Upper lobe of right lung (tissue), 1 donor: ENCODE results near the gene ZNF426. TPM values are rescaled to one million over a fixed set of nuclear protein-coding genes. Genes with fewer than 3 reads are reported as not detected.

ENCODE experiments used
- ATAC-seq: fragments of 200-7000 bp; cut with Tn5 transposase; one replicate; pipeline ENCODE4 v1.9.1; 2020; ENCODE audit warnings: mild to moderate bottlenecking, moderate library complexity
- DNase-seq: peaks from one replicate; pipeline ENCODE4 v3.0.0-alpha.2; 2020
- H3K27ac ChIP-seq: fragments of 200-600 bp; one replicate; pipeline ENCODE4 v1.8.0; 2022
- H3K27me3 ChIP-seq: fragments of 200-600 bp; one replicate; pipeline ENCODE4 v1.8.0; 2022; ENCODE audit warnings: mild to moderate bottlenecking
- H3K36me3 ChIP-seq: fragments of 200-600 bp; one replicate; pipeline ENCODE4 v1.8.0; 2022
- H3K4me1 ChIP-seq: fragments of 200-600 bp; one replicate; pipeline ENCODE4 v1.8.0; 2022
- H3K4me3 ChIP-seq: fragments of 200-600 bp; one replicate; pipeline ENCODE4 v1.8.0; 2022; ENCODE audit warnings: mild to moderate bottlenecking
- H3K9me3 ChIP-seq: fragments of 200-600 bp; one replicate; pipeline ENCODE4 v1.8.0; 2022
- CTCF ChIP-seq: fragments of 200-600 bp; IDR thresholded peaks from one replicate; pipeline ENCODE4 v1.8.0; 2022; ENCODE audit warnings: antibody characterized with exemption
- intact Hi-C: fragments of 100-400 bp; cut with DNase I; formaldehyde crosslinking; loops from one replicate; pipeline ENCODE4 v1.11.0; 2022
- total RNA-seq: library from RNA; stranded (reverse); fragmentation: NEBNext Ultra II Directional; extraction: Animal tissue kit (Norgen Biotek cat#: 25700); gene quantifications from one replicate; pipeline ENCODE4 v1.2.1, GENCODE V29; 2021
- donor health status: DM: no; HTN: yes; CAD: no; lungs with severe emphysema.

ZNF426 gene
- total RNA-seq, 1 donor from 2014 or later: 15.3 TPM

- H3K4me1 ChIP-seq: peaks cover 5% of the 10 kb centered on the region
- H3K27ac ChIP-seq: no peak overlapping the region
- no peak for DNase-seq
- no peaks in the 10 kb centered on the region for H3K27me3 ChIP-seq
- peaks cover 52% of the 10 kb centered on the region for H3K36me3 ChIP-seq
- TF ChIP-seq CTCF: no peak
- intact Hi-C loops: no loop called here
- H3K9me3 ChIP-seq: peaks cover 21% of the 10 kb centered on the region
- no peak for ATAC-seq
- no peak overlapping the region for H3K4me3 ChIP-seq
Measured at GRCh38 chr19:9535934-9536333, 2.5 kb downstream of the ZNF426 start.

GRCh38 chr19:9531933-9532332, 6.5 kb downstream of the ZNF426 start:
- H3K4me3 ChIP-seq: no peak overlapping the region
- TF ChIP-seq CTCF: no peak
- ATAC-seq (no peak), DNase-seq (no peak)
- no peak overlapping the region for H3K27ac ChIP-seq
- no peaks in the 10 kb centered on the region for H3K4me1 ChIP-seq
- peaks cover 61% of the 10 kb centered on the region for H3K9me3 ChIP-seq
- intact Hi-C loops: no loop called here
- H3K27me3 ChIP-seq: no peaks in the 10 kb centered on the region
- peaks cover 82% of the 10 kb centered on the region for H3K36me3 ChIP-seq

- TF ChIP-seq CTCF: no peak
- no peak for DNase-seq
- no peak overlapping the region for H3K27ac ChIP-seq
- intact Hi-C loops: no loop called here
- peaks cover 59% of the 10 kb centered on the region for H3K36me3 ChIP-seq
- no peak overlapping the region for H3K4me3 ChIP-seq
- no peaks in the 10 kb centered on the region for H3K4me1 ChIP-seq
- ATAC-seq: no peak
- H3K9me3 ChIP-seq: peaks cover 84% of the 10 kb centered on the region
- H3K27me3 ChIP-seq: no peaks in the 10 kb centered on the region
Measured at GRCh38 chr19:9528757-9529336, 9.6 kb downstream of the ZNF426 start.

GRCh38 chr19:9523885-9524474, 14.5 kb downstream of the ZNF426 start:
- Histone ChIP-seq H3K4me1 (no peaks in the 10 kb centered on the region), H3K4me3 (no peak overlapping the region), H3K36me3 (peaks cover 10% of the 10 kb centered on the region), H3K9me3 (peaks cover 82% of the 10 kb centered on the region), H3K27me3 (no peaks in the 10 kb centered on the region), H3K27ac (no peak overlapping the region)
- intact Hi-C loops: no loop called here
- no peak for ATAC-seq
- TF ChIP-seq CTCF: no peak
- no peak for DNase-seq

GRCh38 chr19:9507285-9507684, 31.2 kb downstream of the ZNF426 start:
- TF ChIP-seq CTCF: no peak
- intact Hi-C loops: no loop called here
- H3K4me1 ChIP-seq: no peaks in the 10 kb centered on the region
- H3K9me3 ChIP-seq: peaks cover 31% of the 10 kb centered on the region
- no peak overlapping the region for H3K27ac ChIP-seq
- ATAC-seq (no peak), DNase-seq (no peak)
- H3K4me3 ChIP-seq: no peak overlapping the region
- no peaks in the 10 kb centered on the region for H3K36me3 ChIP-seq
- H3K27me3 ChIP-seq: no peaks in the 10 kb centered on the region

- Histone ChIP-seq H3K9me3 (peaks cover 36% of the 10 kb centered on the region), H3K27ac (no peak overlapping the region), H3K4me1 (no peaks in the 10 kb centered on the region), H3K27me3 (no peaks in the 10 kb centered on the region), H3K4me3 (no peak overlapping the region), H3K36me3 (no peaks in the 10 kb centered on the region)
- ATAC-seq (no peak), DNase-seq (no peak)
- TF ChIP-seq CTCF: no peak
- intact Hi-C loops: no loop called here
Measured at GRCh38 chr19:9500796-9501195, 37.6 kb downstream of the ZNF426 start.
